Mononuclear cell (primary cell): ENCODE data around the gene ELK3. TPM values are rescaled to one million over a fixed set of nuclear protein-coding genes. Genes with fewer than 3 reads are reported as not detected.

Experiments used
- H3K27me3 ChIP-seq: 2 replicates; pipeline ENCODE4 v1.6.0; 2011; ENCODE audit warnings: low read length, control low read depth; ENCODE audit not compliant: insufficient read depth
- H3K4me1 ChIP-seq: 2 replicates; pipeline ENCODE4 v1.5.1; 2011; ENCODE audit warnings: mild to moderate bottlenecking, low read length, control low read depth; ENCODE audit not compliant: insufficient read depth
- H3K4me3 ChIP-seq: 2 replicates; pipeline ENCODE4 v1.5.1; 2011; ENCODE audit warnings: mild to moderate bottlenecking, low read length, moderate library complexity
- H3K9me3 ChIP-seq: 2 replicates; pipeline ENCODE4 v1.5.1; 2011; ENCODE audit warnings: low read depth, mild to moderate bottlenecking, control low read depth, low read length
- total RNA-seq: library from RNA; depleted of rRNA; stranded (reverse); fragments of >200 nt; gene quantifications from one replicate; pipeline ENCODE4 v1.2.3, GENCODE V29; 2012

Gene ELK3
- total RNA-seq, 1 donor: 23.7 TPM

DNA sequence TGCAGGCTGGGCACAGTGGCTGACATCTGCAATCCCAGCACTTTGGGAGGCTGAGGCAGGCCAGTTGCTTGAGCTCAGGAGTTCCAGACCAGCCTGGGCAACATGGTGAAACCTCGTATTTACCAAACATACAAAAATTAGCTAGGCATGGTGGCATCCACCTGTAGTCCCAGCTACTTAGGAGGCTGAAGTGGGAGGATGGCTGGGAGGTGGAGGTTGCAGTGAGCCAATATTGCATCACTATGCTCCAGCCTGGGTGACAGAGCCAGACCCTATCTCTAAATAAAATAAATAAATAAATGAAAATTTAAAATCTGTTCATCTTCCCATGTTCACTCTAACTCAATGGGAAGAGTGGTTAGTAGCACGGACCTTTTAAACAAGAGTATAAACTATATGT lies 71.2 kb downstream of the ELK3 start:
- Histone ChIP-seq H3K4me3 (no peak overlapping the region), H3K9me3 (no peaks in the 10 kb centered on the region), H3K4me1 (no peaks in the 10 kb centered on the region), H3K27me3 (no peaks in the 10 kb centered on the region)

GRCh38 chr12:96265836-96266235 lies 71.7 kb downstream of the ELK3 start:
- no peaks in the 10 kb centered on the region for H3K4me1 ChIP-seq
- no peaks in the 10 kb centered on the region for H3K9me3 ChIP-seq
- H3K27me3 ChIP-seq: no peaks in the 10 kb centered on the region
- no peak overlapping the region for H3K4me3 ChIP-seq

DNA sequence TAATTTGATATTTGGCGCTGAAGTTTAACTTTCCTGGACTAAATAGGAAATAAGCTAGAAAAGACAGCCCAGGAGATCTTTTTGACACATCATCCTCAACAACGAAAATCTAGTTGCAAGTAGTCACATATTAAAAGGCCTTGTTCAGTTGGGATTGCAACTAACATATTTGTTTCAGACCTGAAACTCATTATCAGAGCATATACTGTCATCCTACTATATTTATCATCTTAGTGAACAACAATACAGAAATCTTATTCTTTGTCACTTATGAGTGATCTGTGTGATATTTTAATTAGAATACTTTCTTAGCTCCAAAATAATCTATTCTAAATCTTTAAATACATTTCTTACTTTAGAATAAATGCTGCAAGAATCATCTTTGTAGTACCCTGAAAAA lies 72.1 kb downstream of the ELK3 start:
- no peaks in the 10 kb centered on the region for H3K4me1 ChIP-seq
- H3K27me3 ChIP-seq: no peaks in the 10 kb centered on the region
- no peaks in the 10 kb centered on the region for H3K9me3 ChIP-seq
- no peak overlapping the region for H3K4me3 ChIP-seq

- H3K4me3 ChIP-seq: no peak overlapping the region
- H3K9me3 ChIP-seq: no peaks in the 10 kb centered on the region
- no peaks in the 10 kb centered on the region for H3K27me3 ChIP-seq
- H3K4me1 ChIP-seq: no peaks in the 10 kb centered on the region
These were observed 77.5 kb downstream of the ELK3 start for GRCh38 chr12:96271469-96272199.

DNA sequence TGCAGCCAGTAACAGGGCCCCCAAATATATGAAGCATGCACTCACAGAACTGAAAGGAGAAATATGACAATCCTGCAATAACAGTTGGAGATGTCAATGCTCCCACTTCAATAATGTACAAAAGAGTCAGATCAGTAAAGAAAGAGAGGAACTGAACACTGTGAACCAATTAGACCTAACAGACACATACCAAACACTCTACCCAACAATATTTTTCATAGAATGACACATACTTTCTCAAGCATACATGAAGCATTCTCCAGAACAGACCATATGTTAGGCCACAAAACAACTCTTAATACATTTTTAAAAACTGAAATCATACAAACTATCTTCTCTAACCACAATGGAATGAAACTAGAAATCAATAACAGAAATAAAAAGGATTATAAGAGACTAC lies 80.2 kb downstream of the ELK3 start:
- Histone ChIP-seq H3K4me3 (no peak overlapping the region), H3K27me3 (no peaks in the 10 kb centered on the region), H3K9me3 (no peaks in the 10 kb centered on the region), H3K4me1 (no peaks in the 10 kb centered on the region)

DNA sequence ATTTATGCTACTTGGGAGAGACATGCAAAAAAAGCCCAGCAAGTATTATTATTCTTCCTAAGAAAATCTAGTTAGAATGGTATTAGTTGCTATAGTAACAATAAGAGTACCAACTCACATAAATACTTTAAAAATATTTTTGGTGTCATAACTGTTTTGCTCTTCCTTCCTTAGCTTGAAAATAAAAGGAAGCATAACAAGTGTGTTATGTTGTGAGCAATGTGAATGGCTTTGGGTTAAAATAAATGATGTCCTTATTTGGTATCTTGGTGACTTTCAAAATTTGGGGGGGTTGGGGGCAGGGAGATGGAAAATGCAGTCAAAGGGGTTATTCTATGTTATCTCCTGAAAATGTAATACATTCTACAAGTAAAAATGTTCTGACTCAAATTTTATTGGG lies 91.0 kb downstream of the ELK3 start:
- no peaks in the 10 kb centered on the region for H3K9me3 ChIP-seq
- H3K4me1 ChIP-seq: no peaks in the 10 kb centered on the region
- no peaks in the 10 kb centered on the region for H3K27me3 ChIP-seq
- no peak overlapping the region for H3K4me3 ChIP-seq

- H3K4me1 ChIP-seq: no peaks in the 10 kb centered on the region
- no peak overlapping the region for H3K4me3 ChIP-seq
- H3K9me3 ChIP-seq: no peaks in the 10 kb centered on the region
- H3K27me3 ChIP-seq: no peaks in the 10 kb centered on the region
These were observed 94.9 kb downstream of the ELK3 start for GRCh38 chr12:96289067-96289466.

DNA sequence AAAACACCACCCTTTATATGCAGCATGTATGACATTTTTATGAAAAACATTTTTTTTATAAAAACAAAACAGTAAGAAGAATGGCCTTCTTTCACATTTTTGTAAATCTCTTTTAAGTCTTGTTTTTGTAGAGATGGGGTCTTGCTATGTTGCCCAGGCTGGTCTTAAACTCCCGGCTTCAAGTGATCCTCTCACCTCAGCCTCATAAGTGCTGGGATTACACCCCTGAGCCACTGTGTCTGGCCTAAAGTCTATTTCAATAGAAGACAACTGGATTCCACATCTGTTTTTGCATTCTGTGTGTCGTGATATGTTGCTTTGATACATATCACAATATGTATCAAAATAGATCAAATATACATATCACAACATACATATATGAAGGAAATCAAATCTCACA lies 98.9 kb downstream of the ELK3 start:
- Histone ChIP-seq H3K9me3 (no peaks in the 10 kb centered on the region), H3K27me3 (no peaks in the 10 kb centered on the region), H3K4me3 (no peak overlapping the region), H3K4me1 (no peaks in the 10 kb centered on the region)

DNA sequence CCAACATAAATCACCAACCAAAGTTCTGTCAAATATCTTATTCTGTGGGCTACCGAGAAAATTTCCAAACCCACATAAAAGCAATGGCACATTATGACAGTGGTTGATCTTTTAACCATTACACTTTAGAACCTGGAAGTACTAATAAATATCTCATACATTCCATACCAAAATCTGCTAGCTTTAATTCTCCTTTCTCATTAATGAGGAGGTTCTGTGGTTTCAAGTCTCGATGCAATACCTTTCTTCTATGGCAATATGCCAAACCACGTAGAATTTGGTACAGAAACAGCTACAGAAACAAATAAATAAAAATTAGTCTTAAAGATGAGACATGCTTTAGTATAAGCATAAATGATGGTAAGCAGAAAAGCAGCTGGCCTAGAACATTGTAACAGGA lies 100.7 kb downstream of the ELK3 start:
- no peaks in the 10 kb centered on the region for H3K27me3 ChIP-seq
- H3K4me3 ChIP-seq: no peak overlapping the region
- no peaks in the 10 kb centered on the region for H3K4me1 ChIP-seq
- H3K9me3 ChIP-seq: no peaks in the 10 kb centered on the region

DNA sequence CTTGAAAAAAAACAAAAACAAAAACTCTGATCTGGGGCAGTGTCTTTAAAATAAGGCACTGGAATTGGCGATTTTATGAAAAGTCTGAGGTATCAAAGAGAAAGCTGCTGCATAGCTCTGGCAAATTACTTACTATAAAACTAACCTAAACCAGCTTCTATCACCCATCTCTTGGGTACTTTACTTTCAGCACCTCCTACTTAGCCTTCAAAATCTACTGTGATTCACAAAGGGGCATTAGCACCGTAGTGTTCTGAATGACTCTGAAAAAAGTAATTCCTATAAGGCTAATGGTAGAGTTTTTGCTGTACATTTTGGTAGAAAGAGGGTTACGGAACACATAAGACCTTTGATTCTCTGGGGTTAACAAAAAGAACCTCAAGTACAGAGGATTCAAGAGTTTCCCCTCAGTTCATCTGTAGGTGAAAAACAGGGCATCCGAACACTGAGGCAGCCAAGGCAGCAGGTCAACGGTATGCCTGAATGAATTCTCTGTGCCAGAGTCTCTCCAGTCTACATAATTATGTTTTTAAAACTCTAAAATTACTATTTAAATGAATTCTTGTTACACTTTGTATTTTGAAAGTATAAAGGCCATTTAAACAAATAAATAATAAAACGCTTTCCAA lies 101.5 kb downstream of the ELK3 start:
- Histone ChIP-seq H3K4me3 (no peak overlapping the region), H3K27me3 (no peaks in the 10 kb centered on the region), H3K4me1 (no peaks in the 10 kb centered on the region), H3K9me3 (no peaks in the 10 kb centered on the region)

GRCh38 chr12:96297504-96297903 lies 103.3 kb downstream of the ELK3 start:
- Histone ChIP-seq H3K27me3 (no peaks in the 10 kb centered on the region), H3K4me3 (no peak overlapping the region), H3K9me3 (no peaks in the 10 kb centered on the region), H3K4me1 (no peaks in the 10 kb centered on the region)

DNA sequence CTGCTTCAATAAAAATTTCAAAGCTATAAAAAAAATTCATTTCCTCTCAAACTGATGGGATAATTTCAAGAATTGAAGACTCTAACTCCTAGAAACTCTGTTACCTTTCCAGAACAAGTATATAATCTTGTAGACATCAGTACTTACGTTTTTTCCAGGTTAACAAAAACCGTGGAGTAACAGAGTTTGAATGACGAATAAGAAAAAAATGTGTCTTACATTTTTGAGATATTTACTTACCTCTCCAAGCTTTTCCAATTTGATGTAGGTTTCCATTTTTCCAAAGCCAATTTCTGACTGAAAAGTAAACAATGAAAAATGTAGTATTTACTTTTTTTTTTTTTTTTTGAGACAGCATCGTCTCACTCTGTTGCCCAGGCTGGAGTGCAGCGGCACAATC lies 105.9 kb downstream of the ELK3 start:
- no peaks in the 10 kb centered on the region for H3K9me3 ChIP-seq
- H3K4me1 ChIP-seq: no peaks in the 10 kb centered on the region
- no peak overlapping the region for H3K4me3 ChIP-seq
- no peaks in the 10 kb centered on the region for H3K27me3 ChIP-seq

- H3K4me3 ChIP-seq: no peak overlapping the region
- no peaks in the 10 kb centered on the region for H3K9me3 ChIP-seq
- H3K27me3 ChIP-seq: no peaks in the 10 kb centered on the region
- no peaks in the 10 kb centered on the region for H3K4me1 ChIP-seq
These were observed 107.6 kb downstream of the ELK3 start for GRCh38 chr12:96301732-96302131.

GRCh38 chr12:96302687-96303310 lies 108.6 kb downstream of the ELK3 start:
- Histone ChIP-seq H3K27me3 (no peaks in the 10 kb centered on the region), H3K4me1 (no peaks in the 10 kb centered on the region), H3K4me3 (no peak overlapping the region), H3K9me3 (no peaks in the 10 kb centered on the region)

DNA sequence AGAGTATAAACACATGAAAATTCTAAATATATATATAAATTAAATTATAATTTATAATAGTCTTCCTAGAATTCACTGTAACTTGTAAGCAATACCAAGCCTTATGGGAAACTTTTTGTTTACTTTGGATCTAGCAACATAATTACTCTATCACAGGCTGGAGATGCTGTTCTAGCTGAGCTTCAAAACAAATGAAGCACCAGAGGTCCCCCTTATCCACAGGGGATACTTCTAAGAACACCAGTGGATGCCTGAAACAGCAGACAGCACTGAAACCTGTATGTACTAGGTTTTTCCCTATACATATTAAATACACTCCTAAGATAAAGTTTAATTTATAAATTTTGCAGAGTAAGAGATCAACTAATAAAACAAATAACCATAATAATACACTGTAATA lies 109.5 kb downstream of the ELK3 start:
- Histone ChIP-seq H3K9me3 (no peaks in the 10 kb centered on the region), H3K27me3 (no peaks in the 10 kb centered on the region), H3K4me3 (no peak overlapping the region), H3K4me1 (no peaks in the 10 kb centered on the region)

DNA sequence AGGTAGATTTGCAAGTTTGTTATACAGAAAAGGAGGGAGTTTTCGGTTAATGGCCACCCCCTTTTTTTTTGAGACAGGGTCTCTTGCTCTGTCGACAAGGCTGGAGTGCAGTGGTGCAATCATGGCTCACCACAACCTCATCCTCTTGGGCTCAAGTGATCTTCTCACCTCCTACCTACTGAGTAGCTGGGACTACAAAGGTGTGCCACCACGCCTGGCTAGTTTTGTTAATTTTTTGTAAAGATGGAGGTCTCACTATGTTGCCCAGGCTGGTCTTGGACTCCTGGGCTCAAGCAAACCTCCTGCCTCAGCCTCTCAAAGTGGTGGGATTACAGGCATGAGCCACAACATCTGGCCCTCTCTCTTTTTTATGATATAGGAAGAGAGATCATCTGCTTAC lies 111.5 kb downstream of the ELK3 start:
- Histone ChIP-seq H3K27me3 (no peaks in the 10 kb centered on the region), H3K9me3 (no peaks in the 10 kb centered on the region), H3K4me3 (no peak overlapping the region), H3K4me1 (no peaks in the 10 kb centered on the region)
